Peyer's patch (tissue), 4 donors: ENCODE data around the gene HOXC11.

Source experiments
- POLR2A ChIP-seq, 2 donors: fragments of 450-650 bp; IDR thresholded peaks; one replicate each; pipeline ENCODE4 v1.5.1; 2017; ENCODE audit warnings: antibody characterized with exemption in 2 of 2, mild to moderate bottlenecking in 2 of 2, moderate library complexity in 2 of 2
- TF ChIP-seq, protein P1 (sequence below), 6 experiments: fragments of 450-650 bp in 4 of 6; fragments of 200-600 bp in 2 of 6; sonication (generic) in 1 of 6; IDR thresholded peaks; one replicate each; pipeline ENCODE4 v1.5.1; 2017 to 2019; ENCODE audit warnings: antibody characterized with exemption in 6 of 6, mild to moderate bottlenecking in 3 of 6, moderate library complexity in 1 of 6

DNA sequence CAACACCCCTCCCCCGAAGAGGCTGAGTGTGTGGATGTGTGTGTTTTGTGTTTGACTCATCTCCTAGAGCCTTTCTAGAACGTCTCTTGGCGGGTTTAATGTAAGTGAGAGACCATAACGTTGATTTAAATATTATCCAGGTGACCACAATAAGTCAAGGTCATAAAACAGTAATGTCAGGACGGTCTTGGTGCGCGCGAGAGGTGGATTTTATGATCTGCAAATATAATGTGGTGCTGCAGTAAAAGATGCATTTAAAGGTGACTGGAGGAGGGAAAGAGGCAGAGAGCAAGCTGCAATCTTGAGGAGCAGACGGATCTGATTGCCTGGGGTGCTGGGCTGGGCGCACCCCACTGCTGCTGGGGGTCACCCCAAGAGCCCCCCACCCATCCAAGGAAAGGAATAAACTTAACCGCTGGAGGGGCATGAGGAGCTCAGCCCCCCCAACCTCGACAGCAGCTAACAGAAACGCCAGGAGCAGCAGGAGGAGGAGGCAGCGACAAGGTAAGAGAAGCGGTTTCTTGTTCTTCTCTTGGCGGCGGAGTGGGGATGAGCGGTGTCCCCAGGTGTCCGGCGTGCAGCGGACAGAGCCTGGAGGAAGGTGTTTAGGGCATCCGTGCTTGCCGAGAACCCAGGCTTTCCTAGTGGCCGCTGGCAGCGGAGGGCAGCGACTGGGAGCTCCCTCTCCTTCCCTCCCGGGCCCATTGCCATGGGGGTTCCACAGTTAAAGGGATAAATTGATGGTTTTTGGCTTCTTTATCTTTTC is 17.6 kb downstream of the HOXC11 start:
- TF ChIP-seq, protein P1, sequence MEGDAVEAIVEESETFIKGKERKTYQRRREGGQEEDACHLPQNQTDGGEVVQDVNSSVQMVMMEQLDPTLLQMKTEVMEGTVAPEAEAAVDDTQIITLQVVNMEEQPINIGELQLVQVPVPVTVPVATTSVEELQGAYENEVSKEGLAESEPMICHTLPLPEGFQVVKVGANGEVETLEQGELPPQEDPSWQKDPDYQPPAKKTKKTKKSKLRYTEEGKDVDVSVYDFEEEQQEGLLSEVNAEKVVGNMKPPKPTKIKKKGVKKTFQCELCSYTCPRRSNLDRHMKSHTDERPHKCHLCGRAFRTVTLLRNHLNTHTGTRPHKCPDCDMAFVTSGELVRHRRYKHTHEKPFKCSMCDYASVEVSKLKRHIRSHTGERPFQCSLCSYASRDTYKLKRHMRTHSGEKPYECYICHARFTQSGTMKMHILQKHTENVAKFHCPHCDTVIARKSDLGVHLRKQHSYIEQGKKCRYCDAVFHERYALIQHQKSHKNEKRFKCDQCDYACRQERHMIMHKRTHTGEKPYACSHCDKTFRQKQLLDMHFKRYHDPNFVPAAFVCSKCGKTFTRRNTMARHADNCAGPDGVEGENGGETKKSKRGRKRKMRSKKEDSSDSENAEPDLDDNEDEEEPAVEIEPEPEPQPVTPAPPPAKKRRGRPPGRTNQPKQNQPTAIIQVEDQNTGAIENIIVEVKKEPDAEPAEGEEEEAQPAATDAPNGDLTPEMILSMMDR (IDR thresholded peaks at IDR 0.05), result no peak
- no peak for TF ChIP-seq POLR2A (IDR thresholded peaks at IDR 0.05)
